C4-2B (cell line): ENCODE measurements around the gene CLIP1.
"Not testable (repeated sequence)": the region's sequence is repeated elsewhere in the genome, so short reads cannot be mapped to it uniquely, and the experiment has no call there.

Experiments used
- CTCF ChIP-seq: fragments of 450-650 bp; conservative IDR thresholded peaks from 2 replicates; pipeline ENCODE4 v1.5.1; 2017; ENCODE audit warnings: mild to moderate bottlenecking
- ZFX ChIP-seq: fragments of 450-650 bp; IDR thresholded peaks from 2 replicates; pipeline ENCODE4 v1.6.1; 2017

DNA sequence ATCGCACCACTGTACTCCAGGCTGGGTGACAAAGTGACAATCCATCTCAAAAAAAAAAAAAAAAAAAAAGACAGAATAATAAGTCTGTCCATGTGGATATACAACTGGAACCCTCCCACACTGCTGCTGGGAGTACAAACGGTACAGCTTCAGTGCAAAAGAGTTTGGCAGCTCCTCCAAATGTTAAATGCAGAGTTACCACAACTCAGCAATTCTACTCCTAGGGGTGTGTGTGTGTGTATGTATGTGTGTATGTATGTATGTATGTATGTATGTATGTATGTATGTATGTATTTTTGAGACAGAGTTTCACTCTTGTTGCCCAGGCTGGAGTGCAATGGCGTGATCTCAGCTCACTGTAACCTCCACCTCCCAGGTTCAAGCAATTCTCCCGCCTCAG lies 163.5 kb downstream of the CLIP1 start:
- TF ChIP-seq CTCF, ZFX: not testable (repeated sequence)
